Activated CD8-positive, alpha-beta memory T cell treated with anti-CD3 and anti-CD28 coated beads for 1 hour (primary cell): ENCODE data around the gene DLG2.
"Not testable (repeated sequence)": the region's sequence is repeated elsewhere in the genome, so short reads cannot be mapped to it uniquely, and the experiment has no call there.

Experiments
- DNase-seq, 2 donors: peaks; one replicate each; pipeline ENCODE4 v3.0.0-alpha.2; 2020; ENCODE audit warnings: low read depth in 1 of 2; ENCODE audit errors: extremely low read depth in 1 of 2

Gene DLG2

GRCh38 chr11:85256433-85256832 lies 370.7 kb downstream of the DLG2 start:
- no peak for DNase-seq

- DNase-seq = no peak
These were observed 377.7 kb downstream of the DLG2 start for GRCh38 chr11:85249482-85249881.

- no peak for DNase-seq
These were observed 379.3 kb downstream of the DLG2 start for GRCh38 chr11:85247797-85248196.

GRCh38 chr11:85238906-85239305 lies 388.2 kb downstream of the DLG2 start:
- no peak for DNase-seq

- DNase-seq = not testable (repeated sequence)
These were observed 389.1 kb downstream of the DLG2 start for GRCh38 chr11:85238038-85238437.

- DNase-seq = no peak
These were observed 390.9 kb downstream of the DLG2 start for GRCh38 chr11:85236211-85236610.

GRCh38 chr11:85232559-85232958 lies 394.6 kb downstream of the DLG2 start:
- no peak for DNase-seq

GRCh38 chr11:85231588-85231987 lies 395.6 kb downstream of the DLG2 start:
- DNase-seq = no peak

- DNase-seq = not testable (repeated sequence)
These were observed 397.4 kb downstream of the DLG2 start for GRCh38 chr11:85229723-85230122.

- DNase-seq = no peak
These were observed 430.2 kb downstream of the DLG2 start for GRCh38 chr11:85196968-85197367.

- no peak for DNase-seq
These were observed 431.2 kb downstream of the DLG2 start for GRCh38 chr11:85195934-85196333.

- no peak for DNase-seq
These were observed 439.2 kb downstream of the DLG2 start for GRCh38 chr11:85187992-85188391.

GRCh38 chr11:85184721-85185120 lies 442.4 kb downstream of the DLG2 start:
- DNase-seq = no peak

GRCh38 chr11:85182441-85183387 lies 444.4 kb downstream of the DLG2 start:
- DNase-seq = no peak

GRCh38 chr11:85180528-85180927 lies 446.6 kb downstream of the DLG2 start:
- DNase-seq = no peak

GRCh38 chr11:85171648-85172257 lies 455.4 kb downstream of the DLG2 start:
- no peak for DNase-seq

GRCh38 chr11:85170184-85170583 lies 457.0 kb downstream of the DLG2 start:
- no peak for DNase-seq

- DNase-seq = no peak
These were observed 459.7 kb downstream of the DLG2 start for GRCh38 chr11:85167471-85167870.

GRCh38 chr11:85167038-85167437 lies 460.1 kb downstream of the DLG2 start:
- no peak for DNase-seq

- no peak for DNase-seq
These were observed 461.3 kb downstream of the DLG2 start for GRCh38 chr11:85165819-85166218.

- DNase-seq = no peak
These were observed 462.4 kb downstream of the DLG2 start for GRCh38 chr11:85164743-85165142.

GRCh38 chr11:85154294-85154693 lies 472.9 kb downstream of the DLG2 start:
- DNase-seq = no peak
